Liver (tissue), 9 donors: ENCODE results near the gene PEX11B. TPM values are rescaled to one million over a fixed set of nuclear protein-coding genes. Genes with fewer than 3 reads are reported as not detected.

ENCODE experiments used
- DNase-seq: peaks from one replicate; pipeline ENCODE4 v3.0.0-alpha.2; 2017; ENCODE audit warnings: low spot score
- H3K27ac ChIP-seq, 2 donors: one replicate each; pipeline ENCODE4 v1.7.0; 2013; ENCODE audit warnings: inconsistent platforms in 2 of 2, low read length in 2 of 2, control low read depth in 1 of 2, low read depth in 1 of 2, mild to moderate bottlenecking in 1 of 2
- H3K27me3 ChIP-seq, 4 donors: one replicate each; pipeline versions ENCODE4 v1.6.1 to v1.7.0; 2013; ENCODE audit warnings: low read length in 3 of 4, inconsistent platforms in 1 of 4, mild to moderate bottlenecking in 1 of 4, moderate library complexity in 1 of 4; ENCODE audit not compliant: control insufficient read depth in 4 of 4, insufficient read depth in 4 of 4
- H3K36me3 ChIP-seq, 4 donors: one replicate each; pipeline versions ENCODE4 v1.6.1 to v1.7.0; 2013; ENCODE audit warnings: low read length in 3 of 4, mild to moderate bottlenecking in 3 of 4, low read depth in 1 of 4, moderate library complexity in 1 of 4; ENCODE audit not compliant: control insufficient read depth in 4 of 4, insufficient read depth in 3 of 4
- H3K4me1 ChIP-seq, 4 donors: one replicate each; pipeline versions ENCODE4 v1.6.1 to v1.7.0; 2013; ENCODE audit warnings: low read length in 3 of 4, mild to moderate bottlenecking in 3 of 4, moderate library complexity in 1 of 4; ENCODE audit not compliant: control insufficient read depth in 4 of 4, insufficient read depth in 4 of 4
- H3K4me3 ChIP-seq, 3 donors: one replicate each; pipeline versions ENCODE4 v1.6.1 to v1.7.0; 2013; ENCODE audit warnings: low read length in 3 of 3, control low read depth in 1 of 3, low read depth in 1 of 3, mild to moderate bottlenecking in 1 of 3
- H3K9ac ChIP-seq, 2 donors: one replicate each; pipeline ENCODE4 v1.7.0; 2013; ENCODE audit warnings: low read length in 2 of 2, mild to moderate bottlenecking in 2 of 2, moderate library complexity in 2 of 2, control low read depth in 1 of 2, low read depth in 1 of 2
- H3K9me3 ChIP-seq, 4 donors: one replicate each; pipeline versions ENCODE4 v1.6.1 to v1.7.0; 2013; ENCODE audit warnings: low read length in 3 of 4; ENCODE audit not compliant: control insufficient read depth in 4 of 4
- ATF3 ChIP-seq: IDR thresholded peaks from 2 replicates; pipeline ENCODE4 v1.6.1; 2016; ENCODE audit warnings: antibody characterized with exemption
- EGR1 ChIP-seq, 2 donors: IDR thresholded peaks; 2 replicates each; pipeline ENCODE4 v1.6.1; 2016 to 2018; ENCODE audit warnings: antibody characterized with exemption in 2 of 2, low read depth in 2 of 2
- FOXA1 ChIP-seq: IDR thresholded peaks from 2 replicates; pipeline ENCODE4 v1.6.1; 2016; ENCODE audit warnings: antibody characterized with exemption
- FOXA2 ChIP-seq: IDR thresholded peaks from 2 replicates; pipeline ENCODE4 v1.6.1; 2016; ENCODE audit warnings: antibody characterized with exemption
- GABPA ChIP-seq, 2 donors: IDR thresholded peaks in 1 of 2; conservative IDR thresholded peaks in 1 of 2; 2 replicates each; pipeline ENCODE4 v1.6.1; 2016; ENCODE audit warnings: antibody characterized with exemption in 2 of 2, mild to moderate bottlenecking in 1 of 2, moderate library complexity in 1 of 2
- HNF4G ChIP-seq: IDR thresholded peaks from 2 replicates; pipeline ENCODE4 v1.6.1; 2016; ENCODE audit warnings: antibody characterized with exemption
- JUND ChIP-seq, 2 donors: IDR thresholded peaks; 2 replicates each; pipeline ENCODE4 v1.6.1; 2016; ENCODE audit warnings: antibody characterized with exemption in 2 of 2
- MAX ChIP-seq: IDR thresholded peaks from 2 replicates; pipeline ENCODE4 v1.6.1; 2016; ENCODE audit warnings: antibody characterized with exemption
- RXRA ChIP-seq, 2 donors: IDR thresholded peaks; 2 replicates each; pipeline ENCODE4 v1.6.1; 2017 to 2018; ENCODE audit warnings: antibody characterized with exemption in 2 of 2, mild to moderate bottlenecking in 1 of 2
- TAF1 ChIP-seq: conservative IDR thresholded peaks from 2 replicates; pipeline ENCODE4 v1.6.1; 2016; ENCODE audit warnings: antibody characterized with exemption, mild to moderate bottlenecking
- YY1 ChIP-seq: IDR thresholded peaks from 2 replicates; pipeline ENCODE4 v1.6.1; 2016; ENCODE audit warnings: antibody characterized with exemption, mild to moderate bottlenecking
- WGBS: extraction: QIAGEN DNeasy Blood & Tissue Kit; methylation state at CpG from one replicate; pipeline ENCODE4 v1.1.7; 2013; 5-methylcytosine and 5-hydroxymethylcytosine counted together
- polyA plus RNA-seq, 2 donors: library from polyadenylated mRNA; stranded (reverse) in 1 of 2; unstranded in 1 of 2; fragments of 200-250 nt in 1 of 2; fragments of >200 nt in 1 of 2; fragmentation: Nextera tagmentation in 1 of 2; extraction: Ambion mirVana in 1 of 2; gene quantifications; one replicate each; pipeline versions ENCODE4 v1.2.1 to v1.2.3, GENCODE V29; 2013 to 2015
- total RNA-seq, 2 donors: library from RNA; depleted of rRNA; stranded (reverse); fragments of >200 nt; gene quantifications; one replicate each; pipeline ENCODE4 v1.2.3, GENCODE V29; 2014
- TF ChIP-seq, protein P1 (sequence below): fragments of 150-350 bp; IDR thresholded peaks from 2 replicates; pipeline ENCODE4 v1.5.1; 2017; ENCODE audit warnings: improper control_type of control experiment, low read depth, low read length; ENCODE audit not compliant: missing input control
- TF ChIP-seq, protein P2 (sequence below): IDR thresholded peaks from 2 replicates; pipeline ENCODE4 v1.6.1; 2016; ENCODE audit warnings: antibody characterized with exemption
- TF ChIP-seq, protein P3 (sequence below): IDR thresholded peaks from 2 replicates; pipeline ENCODE4 v1.6.1; 2016; ENCODE audit warnings: antibody characterized with exemption, mild to moderate bottlenecking
- donor health status: healthy.
- donor health status: healthy.
- donor health status: healthy.
- donor health status: healthy.
- donor health status: healthy.

PEX11B gene
- total and polyA plus RNA-seq, 4 donors = 13.4 to 21.0 (median 16.1) TPM

DNA sequence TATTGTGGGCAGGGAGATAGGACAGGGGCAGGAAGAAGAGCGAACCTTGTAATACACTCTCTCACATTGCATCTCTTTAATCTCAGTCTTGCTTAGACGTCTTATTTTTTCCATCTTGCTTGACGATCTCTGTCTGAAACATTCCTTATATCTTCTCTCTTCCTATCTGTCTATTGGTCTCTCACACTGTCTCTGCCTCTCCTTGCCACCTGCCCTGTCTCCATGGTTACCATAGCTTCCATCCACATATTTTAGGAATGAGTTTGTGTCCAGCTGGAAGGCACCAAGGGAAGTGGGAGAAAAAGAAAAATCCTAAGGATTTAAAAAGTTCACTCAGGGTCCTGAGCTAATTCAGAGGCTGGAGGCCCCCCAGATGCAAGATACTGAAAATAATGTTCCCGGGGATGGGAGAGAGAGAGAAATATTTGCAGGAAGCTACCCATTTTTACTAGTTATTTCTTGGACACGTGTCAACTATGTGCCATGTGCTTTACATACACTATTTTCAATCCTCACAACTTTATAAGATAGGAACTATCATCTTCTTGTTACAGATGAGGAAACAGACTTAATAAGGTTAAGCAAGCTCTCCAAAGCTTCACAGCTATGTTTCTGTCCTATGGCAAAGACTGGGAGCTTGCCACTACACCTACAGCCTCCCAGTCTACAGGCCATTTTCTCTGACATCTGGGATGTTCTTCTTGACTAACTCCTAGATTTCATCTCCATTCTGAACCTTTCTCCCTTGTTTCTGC lies 44.9 kb upstream of the PEX11B start:
- WGBS = 73% methylated on average over 5 of the region's 5 CpGs
- peak overlapping the region in 2 of 3 donors; percentile 64 to 92 for H3K4me3 ChIP-seq
- no peak for DNase-seq
- peaks cover 0 to 3% (median under 1%) of the 10 kb centered on the region in 4 donors for H3K9me3 ChIP-seq
- TF ChIP-seq FOXA2 (no peak), RXRA (IDR thresholded peaks at IDR 0.05) (no peak), ATF3 (no peak), MAX (no peak), YY1 (no peak), JUND (IDR thresholded peaks at IDR 0.05) (no peak), TAF1 (no peak), HNF4G (no peak), GABPA (IDR thresholded peaks at IDR 0.05 in 1 of 2, conservative IDR thresholded peaks at IDR 0.05 in 1 of 2) (no peak)
- TF ChIP-seq, protein P1, sequence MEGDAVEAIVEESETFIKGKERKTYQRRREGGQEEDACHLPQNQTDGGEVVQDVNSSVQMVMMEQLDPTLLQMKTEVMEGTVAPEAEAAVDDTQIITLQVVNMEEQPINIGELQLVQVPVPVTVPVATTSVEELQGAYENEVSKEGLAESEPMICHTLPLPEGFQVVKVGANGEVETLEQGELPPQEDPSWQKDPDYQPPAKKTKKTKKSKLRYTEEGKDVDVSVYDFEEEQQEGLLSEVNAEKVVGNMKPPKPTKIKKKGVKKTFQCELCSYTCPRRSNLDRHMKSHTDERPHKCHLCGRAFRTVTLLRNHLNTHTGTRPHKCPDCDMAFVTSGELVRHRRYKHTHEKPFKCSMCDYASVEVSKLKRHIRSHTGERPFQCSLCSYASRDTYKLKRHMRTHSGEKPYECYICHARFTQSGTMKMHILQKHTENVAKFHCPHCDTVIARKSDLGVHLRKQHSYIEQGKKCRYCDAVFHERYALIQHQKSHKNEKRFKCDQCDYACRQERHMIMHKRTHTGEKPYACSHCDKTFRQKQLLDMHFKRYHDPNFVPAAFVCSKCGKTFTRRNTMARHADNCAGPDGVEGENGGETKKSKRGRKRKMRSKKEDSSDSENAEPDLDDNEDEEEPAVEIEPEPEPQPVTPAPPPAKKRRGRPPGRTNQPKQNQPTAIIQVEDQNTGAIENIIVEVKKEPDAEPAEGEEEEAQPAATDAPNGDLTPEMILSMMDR = no peak
- peak overlapping the region; percentile 77 to 81 for H3K27ac ChIP-seq
- no peaks in the 10 kb centered on the region for H3K27me3 ChIP-seq
- H3K36me3 ChIP-seq = no peaks in the 10 kb centered on the region
- H3K4me1 ChIP-seq = peaks cover 8 to 53% (median 35%) of the 10 kb centered on the region in 4 donors
- peak overlapping the region in 1 of 2 donors; percentile 93 for H3K9ac ChIP-seq

GRCh38 chr1:145962157-145963102 lies 43.9 kb upstream of the PEX11B start:
- no peak overlapping the region for H3K9ac ChIP-seq

More at GRCh38 chr1:145962157-145963102, 43.9 kb upstream of the PEX11B start:
- 17% methylated on average over 35 of the region's 36 CpGs for WGBS
- Histone ChIP-seq H3K4me3 (peak overlapping the region in 2 of 3 donors; percentile 56 to 62), H3K9me3 (peaks cover 0 to 3% (median under 1%) of the 10 kb centered on the region in 4 donors), H3K36me3 (no peaks in the 10 kb centered on the region), H3K4me1 (peaks cover 8 to 59% (median 37%) of the 10 kb centered on the region in 4 donors), H3K27ac (peak overlapping the region in 1 of 2 donors; percentile 51), H3K27me3 (no peaks in the 10 kb centered on the region)
- TF ChIP-seq, protein P2, sequence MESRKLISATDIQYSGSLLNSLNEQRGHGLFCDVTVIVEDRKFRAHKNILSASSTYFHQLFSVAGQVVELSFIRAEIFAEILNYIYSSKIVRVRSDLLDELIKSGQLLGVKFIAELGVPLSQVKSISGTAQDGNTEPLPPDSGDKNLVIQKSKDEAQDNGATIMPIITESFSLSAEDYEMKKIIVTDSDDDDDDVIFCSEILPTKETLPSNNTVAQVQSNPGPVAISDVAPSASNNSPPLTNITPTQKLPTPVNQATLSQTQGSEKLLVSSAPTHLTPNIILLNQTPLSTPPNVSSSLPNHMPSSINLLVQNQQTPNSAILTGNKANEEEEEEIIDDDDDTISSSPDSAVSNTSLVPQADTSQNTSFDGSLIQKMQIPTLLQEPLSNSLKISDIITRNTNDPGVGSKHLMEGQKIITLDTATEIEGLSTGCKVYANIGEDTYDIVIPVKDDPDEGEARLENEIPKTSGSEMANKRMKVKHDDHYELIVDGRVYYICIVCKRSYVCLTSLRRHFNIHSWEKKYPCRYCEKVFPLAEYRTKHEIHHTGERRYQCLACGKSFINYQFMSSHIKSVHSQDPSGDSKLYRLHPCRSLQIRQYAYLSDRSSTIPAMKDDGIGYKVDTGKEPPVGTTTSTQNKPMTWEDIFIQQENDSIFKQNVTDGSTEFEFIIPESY = no peak
- TF ChIP-seq FOXA2 (no peak), JUND (IDR thresholded peaks at IDR 0.05) (no peak), EGR1 (IDR thresholded peaks at IDR 0.05; ENCODE audit: low read depth in 2 of 2) (no peak), FOXA1 (no peak), HNF4G (no peak), ATF3 (no peak)
- TF ChIP-seq, protein P3, sequence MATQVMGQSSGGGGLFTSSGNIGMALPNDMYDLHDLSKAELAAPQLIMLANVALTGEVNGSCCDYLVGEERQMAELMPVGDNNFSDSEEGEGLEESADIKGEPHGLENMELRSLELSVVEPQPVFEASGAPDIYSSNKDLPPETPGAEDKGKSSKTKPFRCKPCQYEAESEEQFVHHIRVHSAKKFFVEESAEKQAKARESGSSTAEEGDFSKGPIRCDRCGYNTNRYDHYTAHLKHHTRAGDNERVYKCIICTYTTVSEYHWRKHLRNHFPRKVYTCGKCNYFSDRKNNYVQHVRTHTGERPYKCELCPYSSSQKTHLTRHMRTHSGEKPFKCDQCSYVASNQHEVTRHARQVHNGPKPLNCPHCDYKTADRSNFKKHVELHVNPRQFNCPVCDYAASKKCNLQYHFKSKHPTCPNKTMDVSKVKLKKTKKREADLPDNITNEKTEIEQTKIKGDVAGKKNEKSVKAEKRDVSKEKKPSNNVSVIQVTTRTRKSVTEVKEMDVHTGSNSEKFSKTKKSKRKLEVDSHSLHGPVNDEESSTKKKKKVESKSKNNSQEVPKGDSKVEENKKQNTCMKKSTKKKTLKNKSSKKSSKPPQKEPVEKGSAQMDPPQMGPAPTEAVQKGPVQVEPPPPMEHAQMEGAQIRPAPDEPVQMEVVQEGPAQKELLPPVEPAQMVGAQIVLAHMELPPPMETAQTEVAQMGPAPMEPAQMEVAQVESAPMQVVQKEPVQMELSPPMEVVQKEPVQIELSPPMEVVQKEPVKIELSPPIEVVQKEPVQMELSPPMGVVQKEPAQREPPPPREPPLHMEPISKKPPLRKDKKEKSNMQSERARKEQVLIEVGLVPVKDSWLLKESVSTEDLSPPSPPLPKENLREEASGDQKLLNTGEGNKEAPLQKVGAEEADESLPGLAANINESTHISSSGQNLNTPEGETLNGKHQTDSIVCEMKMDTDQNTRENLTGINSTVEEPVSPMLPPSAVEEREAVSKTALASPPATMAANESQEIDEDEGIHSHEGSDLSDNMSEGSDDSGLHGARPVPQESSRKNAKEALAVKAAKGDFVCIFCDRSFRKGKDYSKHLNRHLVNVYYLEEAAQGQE = no peak
- DNase-seq = no peak
